Measurements from ENCODE around the gene MMP7. TPM values are rescaled to one million over a fixed set of nuclear protein-coding genes. Genes with fewer than 3 reads are reported as not detected.

The MMP7 gene
- total and polyA plus RNA-seq, 2 donors (not counting 1 experiment from before 2014, with no cell fraction given): not detected

- H3K4me1 Mint-ChIP-seq: peaks cover 11% of the 10 kb centered on the region
- Histone ChIP-seq H3K4me1 (ENCODE audit: control insufficient read depth in 2 of 2, insufficient read depth in 2 of 2, low read length in 2 of 2) (peaks cover 4 to 5% of the 10 kb centered on the region in 2 donors), H4K20me1 (ENCODE audit: control insufficient read depth, insufficient read depth, low read length, poor library complexity, severe bottlenecking) (no peaks in the 10 kb centered on the region), H3K36me3 (replicated peaks in 1 of 2; ENCODE audit: control extremely low read depth in 1 of 2, control insufficient read depth in 1 of 2, extremely low read depth in 1 of 2, insufficient read depth in 2 of 2, low read length in 1 of 2) (no peaks in the 10 kb centered on the region), H3K9me3 (ENCODE audit: control extremely low read depth in 1 of 3, control insufficient read depth in 2 of 3, insufficient read depth in 1 of 3, low read length in 2 of 3) (no peaks in the 10 kb centered on the region), H3K79me2 (ENCODE audit: control insufficient read depth, insufficient read depth, low read length) (no peaks in the 10 kb centered on the region), H3K27ac (ENCODE audit: low read length in 2 of 2) (no peak overlapping the region), H3K27me3 (replicated peaks in 1 of 4; ENCODE audit: control extremely low read depth in 1 of 4, control insufficient read depth in 3 of 4, insufficient read depth in 4 of 4, low read length in 3 of 4) (no peaks in the 10 kb centered on the region), H3K9ac (ENCODE audit: low read length) (no peak overlapping the region), H3K4me2 (replicated peaks; ENCODE audit: low read depth, low read length, poor library complexity, severe bottlenecking) (no peak overlapping the region), H2AFZ (ENCODE audit: insufficient read depth, low read depth, low read length, poor library complexity, severe bottlenecking) (no peak overlapping the region), H3K4me3 (ENCODE audit: control extremely low read depth in 1 of 5, extremely low read depth in 1 of 5, insufficient read depth in 1 of 5, low read depth in 2 of 5, low read length in 4 of 5) (no peak overlapping the region)
- no CpG with 5 or more reads among the region's 3 CpGs for WGBS (ENCODE audit: insufficient coverage)
- ATAC-seq (ENCODE audit: low read depth) (no peak), DNase-seq (no peak)
- POLR2A ChIA-PET: no interaction called here
- H3K4me3 Mint-ChIP-seq: no peak overlapping the region
- no peaks in the 10 kb centered on the region for H3K9me3 Mint-ChIP-seq (ENCODE audit: insufficient read depth)
- no peak overlapping the region for H3K27ac Mint-ChIP-seq
- no peak for TF ChIP-seq CTCF (IDR thresholded peaks at IDR 0.05)
- no peaks in the 10 kb centered on the region for H3K27me3 Mint-ChIP-seq
- CTCF ChIA-PET: interaction anchor here (1.0 to 1.6 kb wide), 3 partner anchors 10 to 95 kb away, joined by 3 to 6 read pairs (median 4); no protein-coding TSS in a partner anchor
- intact Hi-C loops (cut with micrococcal nuclease): no loop called here
Measured at GRCh38 chr11:102517670-102518069, 12.9 kb downstream of the MMP7 start.

DNA sequence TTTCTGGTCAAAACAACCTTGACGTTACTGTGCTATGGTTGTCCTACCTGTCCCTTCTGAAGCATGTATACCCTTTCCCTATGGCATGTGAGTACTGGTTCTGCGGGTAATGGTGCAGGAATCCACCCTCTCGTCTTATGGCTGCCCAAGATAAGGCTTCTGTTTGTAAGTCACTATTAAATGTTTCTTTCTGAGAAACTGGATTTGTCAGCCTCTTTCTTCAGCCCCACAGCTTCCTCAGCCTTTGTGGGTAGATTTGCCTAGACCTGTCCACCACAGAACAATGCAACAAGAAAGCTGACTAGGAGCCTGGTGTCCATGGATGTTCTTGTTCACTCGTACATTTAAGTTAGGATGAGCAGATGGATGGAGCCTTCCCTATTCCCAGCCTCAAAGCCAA lies 14.4 kb downstream of the MMP7 start:
- Histone ChIP-seq H2AFZ (ENCODE audit: insufficient read depth, low read depth, low read length, poor library complexity, severe bottlenecking) (no peak overlapping the region), H3K9ac (ENCODE audit: low read length) (no peak overlapping the region), H3K4me3 (ENCODE audit: control extremely low read depth in 1 of 5, extremely low read depth in 1 of 5, insufficient read depth in 1 of 5, low read depth in 2 of 5, low read length in 4 of 5) (no peak overlapping the region), H3K4me2 (replicated peaks; ENCODE audit: low read depth, low read length, poor library complexity, severe bottlenecking) (no peak overlapping the region), H3K36me3 (replicated peaks in 1 of 2; ENCODE audit: control extremely low read depth in 1 of 2, control insufficient read depth in 1 of 2, extremely low read depth in 1 of 2, insufficient read depth in 2 of 2, low read length in 1 of 2) (no peaks in the 10 kb centered on the region), H3K79me2 (ENCODE audit: control insufficient read depth, insufficient read depth, low read length) (no peaks in the 10 kb centered on the region), H3K9me3 (ENCODE audit: control extremely low read depth in 1 of 3, control insufficient read depth in 2 of 3, insufficient read depth in 1 of 3, low read length in 2 of 3) (no peaks in the 10 kb centered on the region), H3K27ac (ENCODE audit: low read length in 2 of 2) (no peak overlapping the region), H4K20me1 (ENCODE audit: control insufficient read depth, insufficient read depth, low read length, poor library complexity, severe bottlenecking) (no peaks in the 10 kb centered on the region), H3K27me3 (replicated peaks in 1 of 4; ENCODE audit: control extremely low read depth in 1 of 4, control insufficient read depth in 3 of 4, insufficient read depth in 4 of 4, low read length in 3 of 4) (no peaks in the 10 kb centered on the region), H3K4me1 (ENCODE audit: control insufficient read depth in 2 of 2, insufficient read depth in 2 of 2, low read length in 2 of 2) (no peaks in the 10 kb centered on the region)
- no peak for TF ChIP-seq CTCF (IDR thresholded peaks at IDR 0.05)
- TF ChIP-seq EZH2 (IDR thresholded peaks at IDR 0.05; ENCODE audit: borderline replicate concordance, insufficient read depth, low read depth, low read length, poor library complexity, severe bottlenecking): no peak
- Mint-ChIP-seq H3K4me1 (peaks cover 2% of the 10 kb centered on the region), H3K4me3 (no peak overlapping the region), H3K9me3 (ENCODE audit: insufficient read depth) (no peaks in the 10 kb centered on the region), H3K27me3 (no peaks in the 10 kb centered on the region), H3K27ac (no peak overlapping the region)
- DNase-seq: no peak
- no peak for ATAC-seq (ENCODE audit: low read depth)
- no CpG with 5 or more reads among the region's 4 CpGs for WGBS (ENCODE audit: insufficient coverage)
- POLR2A ChIA-PET: interaction anchor here (0.5 kb wide), 1 partner anchor 33 kb away, joined by 3 read pairs; no protein-coding TSS in a partner anchor
- CTCF ChIA-PET: interaction anchor here (0.7 to 2.0 kb wide), 2 partner anchors 20 to 151 kb away, joined by 3 to 8 read pairs; no protein-coding TSS in a partner anchor
- intact Hi-C loops (cut with micrococcal nuclease): no loop called here
